Cardiac muscle cell (in vitro differentiated cells and primary cell): ENCODE results near the gene PLA2G12B. TPM values are rescaled to one million over a fixed set of nuclear protein-coding genes. Genes with fewer than 3 reads are reported as not detected.

ENCODE experiments used
- DNase-seq, 2 donors: peaks; one replicate each; pipeline versions ENCODE4 v3.0.0 to v3.0.0-alpha.2; 2010 to 2017; ENCODE audit warnings: low read depth in 1 of 2, low spot score in 1 of 2
- H3K27ac ChIP-seq: fragments of 200-600 bp; sonication (generic); 2 replicates; pipeline ENCODE4 v1.5.1; 2016
- H3K27me3 ChIP-seq: fragments of 200-600 bp; sonication (generic); 2 replicates; pipeline ENCODE4 v1.6.0; 2016; ENCODE audit warnings: control low read depth
- H3K36me3 ChIP-seq: fragments of 200-600 bp; sonication (generic); 2 replicates; pipeline ENCODE4 v1.5.1; 2016; ENCODE audit warnings: control low read depth
- H3K4me1 ChIP-seq: fragments of 200-600 bp; sonication (generic); 2 replicates; pipeline ENCODE4 v1.8.1; 2017; ENCODE audit warnings: low read depth, mild to moderate bottlenecking, mixed run types
- H3K4me3 ChIP-seq: fragments of 200-600 bp; sonication (generic); 2 replicates; pipeline ENCODE4 v1.5.1; 2016; ENCODE audit warnings: mild to moderate bottlenecking
- H3K9me3 ChIP-seq: fragments of 200-600 bp; sonication (generic); 2 replicates; pipeline ENCODE4 v1.5.1; 2017; ENCODE audit warnings: low read depth, mild to moderate bottlenecking, control low read depth
- polyA plus RNA-seq: library from polyadenylated mRNA; unstranded; fragments of >200 nt; fragmentation: Nextera tagmentation; extraction: Ambion mirVana; gene quantifications from 2 replicates; pipeline ENCODE4 v1.2.1, GENCODE V29; 2016
- total RNA-seq: library from RNA; depleted of rRNA; stranded (reverse); fragments of >200 nt; gene quantifications from 2 replicates; pipeline ENCODE4 v1.2.3, GENCODE V29; 2016
- TF ChIP-seq, protein P1 (sequence below): IDR thresholded peaks from 2 replicates; pipeline ENCODE4 v1.5.1; 2012; ENCODE audit warnings: low read depth, mild to moderate bottlenecking, low read length

PLA2G12B gene
- total and polyA plus RNA-seq, 2 experiments from 2014 or later = not detected

DNA sequence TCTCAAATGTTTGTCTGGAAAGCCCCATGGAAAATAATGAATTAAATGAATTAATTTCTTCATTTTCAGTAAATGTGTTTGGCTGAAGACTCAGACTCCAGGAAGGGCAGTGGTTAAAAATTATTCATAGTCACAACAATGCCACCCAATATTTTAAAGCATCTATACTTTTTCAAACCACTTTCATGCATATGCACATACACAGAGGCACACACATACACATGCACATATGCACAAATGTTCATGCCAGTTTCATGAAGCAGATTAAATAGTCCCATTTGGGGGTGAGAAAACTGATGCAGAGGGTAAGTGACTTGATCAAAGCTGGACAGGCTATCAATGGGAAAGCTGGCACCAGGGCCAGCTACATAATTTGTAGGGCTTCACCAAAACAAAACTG is 1.4 kb upstream of the PLA2G12B start:
- no peak for DNase-seq
- H3K4me1 ChIP-seq = peaks cover 23% of the 10 kb centered on the region
- H3K27ac ChIP-seq = no peak overlapping the region
- H3K36me3 ChIP-seq = no peaks in the 10 kb centered on the region
- H3K4me3 ChIP-seq = no peak overlapping the region
- no peaks in the 10 kb centered on the region for H3K9me3 ChIP-seq
- TF ChIP-seq, protein P1, sequence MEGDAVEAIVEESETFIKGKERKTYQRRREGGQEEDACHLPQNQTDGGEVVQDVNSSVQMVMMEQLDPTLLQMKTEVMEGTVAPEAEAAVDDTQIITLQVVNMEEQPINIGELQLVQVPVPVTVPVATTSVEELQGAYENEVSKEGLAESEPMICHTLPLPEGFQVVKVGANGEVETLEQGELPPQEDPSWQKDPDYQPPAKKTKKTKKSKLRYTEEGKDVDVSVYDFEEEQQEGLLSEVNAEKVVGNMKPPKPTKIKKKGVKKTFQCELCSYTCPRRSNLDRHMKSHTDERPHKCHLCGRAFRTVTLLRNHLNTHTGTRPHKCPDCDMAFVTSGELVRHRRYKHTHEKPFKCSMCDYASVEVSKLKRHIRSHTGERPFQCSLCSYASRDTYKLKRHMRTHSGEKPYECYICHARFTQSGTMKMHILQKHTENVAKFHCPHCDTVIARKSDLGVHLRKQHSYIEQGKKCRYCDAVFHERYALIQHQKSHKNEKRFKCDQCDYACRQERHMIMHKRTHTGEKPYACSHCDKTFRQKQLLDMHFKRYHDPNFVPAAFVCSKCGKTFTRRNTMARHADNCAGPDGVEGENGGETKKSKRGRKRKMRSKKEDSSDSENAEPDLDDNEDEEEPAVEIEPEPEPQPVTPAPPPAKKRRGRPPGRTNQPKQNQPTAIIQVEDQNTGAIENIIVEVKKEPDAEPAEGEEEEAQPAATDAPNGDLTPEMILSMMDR = no peak
- H3K27me3 ChIP-seq = no peaks in the 10 kb centered on the region

DNA sequence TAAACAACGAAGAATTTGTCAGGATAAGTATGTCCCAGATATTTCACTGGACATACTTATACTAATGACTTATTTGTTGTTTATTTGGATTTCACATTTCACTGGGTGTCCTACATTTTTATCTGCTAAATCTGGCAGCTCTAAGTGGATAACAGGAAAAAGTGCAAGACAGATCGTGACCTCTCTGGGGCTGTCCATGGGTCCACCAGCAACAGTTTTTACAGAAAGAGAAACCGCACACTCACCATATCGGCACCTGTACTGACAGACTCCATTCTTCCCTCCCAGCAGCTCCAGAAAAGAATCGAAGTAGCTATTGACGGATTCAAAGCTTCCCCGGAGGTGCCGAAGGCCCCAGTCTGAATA is 393 bp downstream of the PLA2G12B start:
- Histone ChIP-seq H3K36me3 (no peaks in the 10 kb centered on the region), H3K9me3 (no peaks in the 10 kb centered on the region), H3K27ac (peak overlapping the region; percentile 56), H3K4me3 (no peak overlapping the region), H3K27me3 (no peaks in the 10 kb centered on the region), H3K4me1 (peaks cover 15% of the 10 kb centered on the region)
- TF ChIP-seq, protein P1 = no peak
- peak in 1 of 2 donors; percentile 9 for DNase-seq

DNA sequence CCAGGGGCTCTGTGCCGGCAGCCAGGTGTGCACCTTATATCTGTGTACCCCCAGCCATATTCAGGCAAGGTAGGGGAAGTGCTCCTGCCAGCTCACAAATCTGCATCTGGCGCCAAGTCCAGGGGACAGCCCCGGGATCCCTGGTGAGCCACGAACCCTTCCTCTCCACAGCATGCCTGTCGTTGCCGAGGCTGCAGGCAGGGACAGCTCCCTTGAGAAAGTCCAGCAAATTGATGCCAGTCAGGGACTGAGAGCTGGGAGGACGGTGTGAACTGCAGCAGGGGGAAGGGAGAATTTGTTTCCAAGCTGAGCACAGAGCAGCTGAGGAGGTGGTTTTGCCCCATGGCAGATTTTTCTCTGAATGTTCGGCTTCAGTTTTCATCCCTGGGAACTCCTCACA is 919 bp downstream of the PLA2G12B start:
- TF ChIP-seq, protein P1 = no peak
- no peak overlapping the region for H3K4me3 ChIP-seq
- no peaks in the 10 kb centered on the region for H3K27me3 ChIP-seq
- H3K9me3 ChIP-seq = no peaks in the 10 kb centered on the region
- peak overlapping the region; percentile 56 for H3K27ac ChIP-seq
- DNase-seq = peak; percentile 10 to 79
- peaks cover 15% of the 10 kb centered on the region for H3K4me1 ChIP-seq
- H3K36me3 ChIP-seq = no peaks in the 10 kb centered on the region

- Histone ChIP-seq H3K4me3 (no peak overlapping the region), H3K4me1 (peaks cover 15% of the 10 kb centered on the region), H3K27ac (no peak overlapping the region), H3K27me3 (no peaks in the 10 kb centered on the region), H3K36me3 (no peaks in the 10 kb centered on the region), H3K9me3 (no peaks in the 10 kb centered on the region)
- DNase-seq = no peak
- TF ChIP-seq, protein P1 = no peak
Measured at GRCh38 chr10:72952642-72953158, 1.9 kb downstream of the PLA2G12B start.

GRCh38 chr10:72952189-72952588 is 2.4 kb downstream of the PLA2G12B start:
- no peak for DNase-seq
- Histone ChIP-seq H3K36me3 (no peaks in the 10 kb centered on the region), H3K4me1 (peaks cover 15% of the 10 kb centered on the region), H3K27me3 (no peaks in the 10 kb centered on the region), H3K9me3 (no peaks in the 10 kb centered on the region), H3K27ac (no peak overlapping the region), H3K4me3 (no peak overlapping the region)
- TF ChIP-seq, protein P1 = no peak

DNA sequence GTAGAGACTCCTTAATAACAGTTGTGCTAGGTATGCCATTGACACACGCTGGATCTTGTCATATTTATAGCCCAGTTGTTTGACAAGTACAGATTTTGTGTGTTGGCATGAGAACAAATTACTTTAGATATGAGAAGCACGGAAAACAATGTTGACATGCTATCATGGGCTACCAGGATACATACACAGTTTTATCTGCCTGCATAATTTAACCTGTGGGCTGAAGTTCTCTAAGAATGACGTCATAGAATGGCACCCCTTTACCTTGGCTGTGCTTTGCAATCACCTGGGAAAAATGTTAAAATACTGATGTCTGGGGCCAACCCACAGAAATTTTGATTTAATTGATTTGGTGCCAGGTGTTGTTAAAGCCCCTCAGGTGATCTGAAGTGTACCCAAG is 2.8 kb downstream of the PLA2G12B start:
- no peaks in the 10 kb centered on the region for H3K27me3 ChIP-seq
- H3K4me3 ChIP-seq = no peak overlapping the region
- TF ChIP-seq, protein P1 = no peak

More for the DNA sequence above, 2.8 kb downstream of the PLA2G12B start:
- Histone ChIP-seq H3K9me3 (no peaks in the 10 kb centered on the region), H3K36me3 (no peaks in the 10 kb centered on the region), H3K27ac (no peak overlapping the region), H3K4me1 (peaks cover 15% of the 10 kb centered on the region)
- DNase-seq = no peak
